Panc1 (cell line): Measurements from ENCODE around the gene CITED4. TPM values are rescaled to one million over a fixed set of nuclear protein-coding genes. Genes with fewer than 3 reads are reported as not detected.

Experiments used
- ATAC-seq: fragments of 200-7000 bp; cut with Tn5 transposase; 2 replicates; pipeline ENCODE4 v1.9.1; 2020; ENCODE audit warnings: mild to moderate bottlenecking, moderate library complexity
- BruUV-seq: library from RNA; stranded (reverse); fragments of 400-500 nt; replicated peaks from 2 replicates; lab custom pipeline; 2021; lab: Mats Ljungman, UMichigan
- CTCF ChIA-PET: fragments of 300-600 bp; sonication (Branson Sonifier 250); formaldehyde crosslinking; loops from one replicate; lab custom pipeline; 2022; ENCODE audit warnings: antibody characterized with exemption; lab: Charles Lee
- POLR2A ChIA-PET: fragments of 300-600 bp; sonication (Branson Sonifier 250); formaldehyde crosslinking; loops from one replicate; lab custom pipeline; 2022; ENCODE audit warnings: antibody characterized with exemption; lab: Charles Lee
- DNase-seq: peaks from one replicate; pipeline ENCODE4 v3.0.0-alpha.2; 2010; ENCODE audit warnings: low read depth, low spot score
- H3K27ac ChIP-seq: 2 replicates; pipeline ENCODE4 v1.5.1; 2011; ENCODE audit warnings: mild to moderate bottlenecking, low read length, inconsistent platforms
- H3K27me3 ChIP-seq: fragments of 200-500 bp; sonication (Bioruptor generic); 2 replicates; pipeline ENCODE4 v1.6.0; 2014; ENCODE audit warnings: low read length, inconsistent platforms; ENCODE audit not compliant: control insufficient read depth, insufficient read depth
- H3K36me3 ChIP-seq: fragments of 200-500 bp; sonication (Bioruptor generic); 2 replicates; pipeline ENCODE4 v1.5.1; 2014; ENCODE audit warnings: inconsistent platforms, mild to moderate bottlenecking, low read length, moderate library complexity; ENCODE audit not compliant: control insufficient read depth, insufficient read depth
- H3K4me1 ChIP-seq: 2 replicates; pipeline ENCODE4 v1.5.1; 2011; ENCODE audit warnings: inconsistent platforms, mild to moderate bottlenecking, low read length, moderate library complexity; ENCODE audit not compliant: control insufficient read depth, insufficient read depth
- H3K4me3 ChIP-seq, 2 experiments: 2 replicates each; pipeline ENCODE4 v1.5.1; 2011 to 2012; ENCODE audit warnings: low read depth in 2 of 2, low read length in 2 of 2, mild to moderate bottlenecking in 2 of 2, inconsistent platforms in 1 of 2, moderate library complexity in 1 of 2
- H3K9me3 ChIP-seq: fragments of 200-500 bp; sonication (Bioruptor generic); 2 replicates; pipeline ENCODE4 v1.5.1; 2014; ENCODE audit warnings: low read depth, mild to moderate bottlenecking, inconsistent platforms, low read length, moderate library complexity; ENCODE audit not compliant: control insufficient read depth, insufficient read depth
- POLR2AphosphoS5 ChIP-seq: IDR thresholded peaks from 2 replicates; pipeline ENCODE4 v1.6.1; 2012; ENCODE audit warnings: mild to moderate bottlenecking, low read depth, low read length, moderate library complexity
- REST ChIP-seq, 2 experiments: IDR thresholded peaks; 2 replicates each; pipeline ENCODE4 v1.6.1; 2011 to 2012; ENCODE audit warnings: low read depth in 2 of 2, control low read depth in 1 of 2, low read length in 1 of 2, mild to moderate bottlenecking in 1 of 2, moderate library complexity in 1 of 2; ENCODE audit not compliant: insufficient read depth in 1 of 2
- SIN3A ChIP-seq: IDR thresholded peaks from 2 replicates; pipeline ENCODE4 v1.6.1; 2012; ENCODE audit warnings: low read depth, mild to moderate bottlenecking, low read length, moderate library complexity, borderline replicate concordance; ENCODE audit not compliant: insufficient read depth
- TCF7L2 ChIP-seq: IDR thresholded peaks from 2 replicates; pipeline ENCODE4 v1.6.1; 2011; ENCODE audit warnings: mild to moderate bottlenecking, low read depth, low read length, inconsistent platforms
- in situ Hi-C: cut with HindIII; loops from 2 replicates; pipeline ENCODE4 v1.10.0; 2016; ENCODE audit warnings: low sequenced_read_pairs, low pct_unique_long_range_greater_than_20kb
- intact Hi-C: fragments of 100-400 bp; cut with micrococcal nuclease; formaldehyde crosslinking; loops from one replicate; pipeline ENCODE4 v1.10.0; 2022; ENCODE audit not compliant: unreplicated experiment
- total RNA-seq: library from RNA; stranded (reverse); gene quantifications from one replicate; pipeline ENCODE4 v1.2.1, GENCODE V29; 2021; ENCODE audit not compliant: unreplicated experiment
- TF ChIP-seq, protein P1 (sequence below): fragments of 450-650 bp; IDR thresholded peaks from 2 replicates; pipeline ENCODE4 v1.5.1; 2017; ENCODE audit warnings: mild to moderate bottlenecking

Gene CITED4
- total RNA-seq, 1 experiment from 2014 or later, result 145 TPM

DNA sequence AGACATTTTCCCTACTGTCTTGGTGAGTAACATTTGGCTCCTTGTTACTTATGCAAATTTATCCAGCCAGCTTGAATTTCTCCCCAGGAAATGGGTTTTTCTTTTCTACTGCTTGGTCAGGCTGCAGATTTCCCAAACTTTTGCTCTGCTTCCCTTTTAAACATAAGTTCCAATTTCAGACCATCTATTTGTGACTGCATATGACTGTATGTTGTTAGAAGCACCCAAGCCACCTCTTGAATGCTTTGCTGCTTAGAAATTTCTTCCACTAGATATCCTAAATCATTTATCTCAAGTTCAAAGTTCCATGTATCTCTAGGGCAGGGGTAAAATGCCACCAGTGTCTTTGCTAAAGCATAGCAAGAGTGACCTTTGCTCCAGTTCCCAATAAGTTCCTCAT is 32.3 kb upstream of the CITED4 start:
- ChIA-PET POLR2A (no interaction called here), CTCF (no interaction called here)
- Histone ChIP-seq H3K4me3 (no peak overlapping the region), H3K36me3 (no peaks in the 10 kb centered on the region), H3K27ac (no peak overlapping the region), H3K27me3 (no peaks in the 10 kb centered on the region), H3K4me1 (peaks cover 19% of the 10 kb centered on the region), H3K9me3 (peaks cover 7% of the 10 kb centered on the region; the same call in 1 of the 2 replicates)
- ATAC-seq (no peak), DNase-seq (no peak)
- no TSS peak for BruUV-seq
- in situ Hi-C loops, result no loop called here
- TF ChIP-seq REST (IDR thresholded peaks at IDR 0.05; ENCODE audit: insufficient read depth in 1 of 2, low read depth in 2 of 2, low read length in 1 of 2) (no peak), SIN3A (no peak), TCF7L2 (no peak), POLR2AphosphoS5 (no peak)
- TF ChIP-seq, protein P1, sequence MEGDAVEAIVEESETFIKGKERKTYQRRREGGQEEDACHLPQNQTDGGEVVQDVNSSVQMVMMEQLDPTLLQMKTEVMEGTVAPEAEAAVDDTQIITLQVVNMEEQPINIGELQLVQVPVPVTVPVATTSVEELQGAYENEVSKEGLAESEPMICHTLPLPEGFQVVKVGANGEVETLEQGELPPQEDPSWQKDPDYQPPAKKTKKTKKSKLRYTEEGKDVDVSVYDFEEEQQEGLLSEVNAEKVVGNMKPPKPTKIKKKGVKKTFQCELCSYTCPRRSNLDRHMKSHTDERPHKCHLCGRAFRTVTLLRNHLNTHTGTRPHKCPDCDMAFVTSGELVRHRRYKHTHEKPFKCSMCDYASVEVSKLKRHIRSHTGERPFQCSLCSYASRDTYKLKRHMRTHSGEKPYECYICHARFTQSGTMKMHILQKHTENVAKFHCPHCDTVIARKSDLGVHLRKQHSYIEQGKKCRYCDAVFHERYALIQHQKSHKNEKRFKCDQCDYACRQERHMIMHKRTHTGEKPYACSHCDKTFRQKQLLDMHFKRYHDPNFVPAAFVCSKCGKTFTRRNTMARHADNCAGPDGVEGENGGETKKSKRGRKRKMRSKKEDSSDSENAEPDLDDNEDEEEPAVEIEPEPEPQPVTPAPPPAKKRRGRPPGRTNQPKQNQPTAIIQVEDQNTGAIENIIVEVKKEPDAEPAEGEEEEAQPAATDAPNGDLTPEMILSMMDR, result no peak
- intact Hi-C loops, result no loop called here

- BruUV-seq, result no TSS peak
- in situ Hi-C loops, result no loop called here
- Histone ChIP-seq H3K4me1 (peaks cover 18% of the 10 kb centered on the region), H3K4me3 (no peak overlapping the region), H3K9me3 (peaks cover 7% of the 10 kb centered on the region; the same call in 1 of the 2 replicates), H3K36me3 (no peaks in the 10 kb centered on the region), H3K27me3 (no peaks in the 10 kb centered on the region), H3K27ac (no peak overlapping the region; the same call in 1 of the 2 replicates)
- no peak for TF ChIP-seq TCF7L2
- no peak for TF ChIP-seq REST (IDR thresholded peaks at IDR 0.05; ENCODE audit: insufficient read depth in 1 of 2, low read depth in 2 of 2, low read length in 1 of 2)
- TF ChIP-seq SIN3A, result no peak
- TF ChIP-seq, protein P1, result no peak
- TF ChIP-seq POLR2AphosphoS5, result no peak
- POLR2A ChIA-PET, result no interaction called here
- DNase-seq (no peak), ATAC-seq (no peak)
- intact Hi-C loops, result no loop called here
- CTCF ChIA-PET, result no interaction called here
These were observed 31.8 kb upstream of the CITED4 start for GRCh38 chr1:40893946-40894345.
